GDM1 (cell line): ENCODE measurements around the gene FSTL4.

ENCODE experiments used
- DNase-seq: peaks from one replicate; lab custom pipeline; 2025; lab: John Stamatoyannopoulos, UW

FSTL4 gene

DNA sequence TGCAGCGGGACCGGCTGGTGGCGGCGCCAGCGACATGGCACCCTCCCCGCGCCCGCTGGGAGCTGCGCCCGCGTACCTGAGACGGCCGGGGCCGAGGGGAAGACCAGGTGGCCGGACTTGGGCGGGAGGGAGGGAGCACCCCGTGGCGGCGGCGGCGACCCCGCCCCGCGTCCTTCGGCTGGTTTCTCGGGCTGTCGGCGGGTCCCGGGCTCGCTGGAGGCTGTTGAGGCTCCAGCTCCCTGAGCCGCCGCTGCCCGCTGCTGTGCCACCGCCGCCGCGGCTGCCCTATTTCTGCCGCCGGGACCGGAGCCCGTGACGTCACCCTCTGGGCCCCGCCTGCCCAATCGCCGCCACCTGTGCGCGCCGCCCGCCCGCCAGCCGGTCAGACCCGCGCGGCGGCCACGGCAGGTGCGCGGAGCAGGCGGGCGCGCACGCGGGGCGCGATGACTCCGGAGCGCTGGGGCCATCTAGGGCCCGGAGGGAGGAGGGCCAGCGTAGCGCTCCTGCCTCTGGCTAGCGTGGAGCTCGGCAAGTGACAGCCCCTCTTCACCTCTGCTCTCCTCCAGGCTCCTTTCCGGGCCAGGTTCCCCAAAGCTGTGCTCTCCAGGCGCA, at the start of gene FSTL4:
TSS of gene FSTL4 (minus strand) at position 293 of the 612 bp plus-strand sequence.
- no peak for DNase-seq

DNA sequence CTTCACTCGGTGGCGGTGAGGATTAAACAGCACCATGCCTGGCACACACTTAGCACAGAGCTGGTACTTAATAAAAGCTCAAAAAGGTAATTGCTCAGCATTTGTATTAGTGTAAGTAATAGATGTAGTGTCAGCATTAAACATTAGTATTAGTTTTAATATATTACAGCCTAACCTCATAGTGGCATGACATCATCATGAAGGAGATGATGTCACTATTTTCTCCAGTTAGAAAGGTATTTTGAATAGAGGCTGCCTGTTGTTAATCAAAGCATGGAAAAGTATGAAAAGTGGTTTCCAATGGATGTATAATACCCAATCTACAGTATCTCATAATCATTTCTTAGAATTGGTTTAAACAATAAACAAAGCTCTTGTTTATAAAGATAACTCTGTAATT, 49.0 kb upstream of the FSTL4 start:
- no peak for DNase-seq

DNA sequence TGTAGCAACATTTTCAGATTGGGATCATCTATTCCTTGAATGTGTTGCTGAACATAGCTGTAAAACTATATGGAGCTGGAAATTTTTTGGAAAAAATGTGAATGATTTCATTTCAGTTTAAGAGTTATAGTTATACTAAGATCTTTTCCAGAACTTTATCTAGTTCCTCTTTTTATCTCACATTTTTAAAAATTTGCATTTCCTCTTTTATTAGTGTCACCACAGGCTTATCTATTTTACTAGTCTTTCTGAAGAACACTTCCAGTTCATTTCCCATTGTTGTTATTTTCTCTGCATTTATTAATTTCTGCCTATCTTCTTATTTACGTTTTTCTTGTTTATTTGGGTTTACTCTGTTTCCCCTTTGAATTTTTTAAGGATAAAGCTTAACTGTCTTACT, 46.0 kb upstream of the FSTL4 start:
- no peak for DNase-seq

DNA sequence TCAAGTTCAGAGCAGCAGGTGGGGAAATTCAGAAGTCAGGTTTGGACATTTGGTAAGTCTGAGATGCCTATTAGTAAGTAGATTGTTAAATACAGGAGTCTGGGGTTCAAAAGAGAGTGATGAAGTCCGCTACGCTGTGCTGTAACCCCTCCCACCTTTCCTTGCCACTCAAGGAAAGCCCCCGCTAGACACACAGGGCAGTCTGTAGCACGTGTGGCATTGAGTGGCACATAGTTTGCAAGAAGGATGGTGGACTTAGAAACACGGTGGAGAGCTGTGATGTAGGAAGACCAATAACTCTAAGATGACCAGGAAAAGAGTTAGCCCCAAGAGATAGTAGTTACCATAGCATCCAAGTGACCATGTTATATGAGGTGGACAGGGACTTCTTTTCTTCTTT, 44.7 kb upstream of the FSTL4 start:
- no peak for DNase-seq

DNA sequence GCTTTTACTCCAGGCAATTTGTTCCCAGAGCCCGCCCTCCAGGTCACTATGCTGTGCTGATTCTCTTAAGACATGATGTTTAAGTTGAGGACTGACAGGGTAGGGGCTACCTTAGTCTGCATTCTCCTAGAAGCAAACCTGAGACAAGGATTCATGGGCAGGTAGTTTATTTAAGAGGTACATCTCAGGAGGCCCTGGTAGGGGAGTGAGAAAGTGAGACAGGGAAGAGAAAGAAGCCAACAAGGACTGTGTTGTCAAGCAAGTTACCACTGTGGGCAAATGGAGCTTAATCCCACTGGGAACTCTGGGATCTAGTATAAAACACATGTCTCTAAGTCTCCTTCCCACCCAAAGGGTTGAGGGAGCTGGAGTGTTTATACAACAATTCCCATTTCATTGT, 43.6 kb upstream of the FSTL4 start:
- no peak for DNase-seq

DNA sequence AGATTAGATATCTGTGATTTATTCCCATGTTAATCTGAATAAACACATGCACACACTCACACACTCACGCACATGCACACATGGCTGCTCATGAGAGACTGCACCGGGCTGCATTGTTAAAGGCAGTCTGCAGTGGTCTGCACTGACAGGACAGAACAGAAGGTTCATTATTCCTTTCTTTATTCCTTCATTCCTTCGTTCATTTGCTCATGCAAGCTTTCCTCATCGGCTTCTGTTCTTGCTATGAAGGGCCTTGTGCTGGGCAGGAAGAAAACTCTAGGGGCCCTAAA, 41.4 kb upstream of the FSTL4 start:
- no peak for DNase-seq

DNA sequence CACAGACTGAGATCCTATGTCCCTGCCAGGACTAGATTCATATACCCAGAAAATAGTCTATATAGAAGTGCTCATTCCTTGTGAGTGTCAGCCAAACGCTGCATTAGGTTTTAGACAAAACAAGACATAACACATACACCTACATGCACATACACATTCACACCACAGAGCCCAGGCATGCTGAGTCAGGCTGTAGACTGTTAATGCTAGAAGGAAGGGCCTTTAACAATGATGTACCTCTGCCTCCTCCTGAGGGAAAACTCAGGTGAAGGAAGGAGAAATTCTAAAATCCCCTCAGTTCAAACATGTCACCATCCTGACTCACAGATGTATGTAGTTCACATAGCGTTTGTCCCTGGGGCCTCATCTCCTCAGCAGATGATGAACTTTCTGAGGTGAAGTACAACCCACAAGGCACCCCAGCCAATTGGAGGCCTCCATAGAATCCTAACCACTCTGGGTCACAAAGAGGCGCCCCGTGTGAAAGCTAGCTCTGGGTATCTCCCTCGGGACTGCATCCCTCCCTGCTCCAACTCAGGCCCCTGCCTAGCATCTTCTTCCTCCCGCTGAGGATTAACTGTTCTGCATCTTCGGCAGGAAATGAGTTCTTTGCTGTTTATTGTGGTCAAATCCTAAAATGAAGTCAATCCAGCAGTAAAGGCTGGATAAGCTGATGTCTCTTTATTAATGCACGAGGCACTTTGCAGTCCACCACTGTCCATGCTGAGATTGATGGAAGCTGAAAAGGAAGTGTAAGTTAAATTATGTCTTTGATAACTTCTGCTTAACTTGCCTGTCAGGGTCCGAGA, 40.8 kb upstream of the FSTL4 start:
- no peak for DNase-seq

DNA sequence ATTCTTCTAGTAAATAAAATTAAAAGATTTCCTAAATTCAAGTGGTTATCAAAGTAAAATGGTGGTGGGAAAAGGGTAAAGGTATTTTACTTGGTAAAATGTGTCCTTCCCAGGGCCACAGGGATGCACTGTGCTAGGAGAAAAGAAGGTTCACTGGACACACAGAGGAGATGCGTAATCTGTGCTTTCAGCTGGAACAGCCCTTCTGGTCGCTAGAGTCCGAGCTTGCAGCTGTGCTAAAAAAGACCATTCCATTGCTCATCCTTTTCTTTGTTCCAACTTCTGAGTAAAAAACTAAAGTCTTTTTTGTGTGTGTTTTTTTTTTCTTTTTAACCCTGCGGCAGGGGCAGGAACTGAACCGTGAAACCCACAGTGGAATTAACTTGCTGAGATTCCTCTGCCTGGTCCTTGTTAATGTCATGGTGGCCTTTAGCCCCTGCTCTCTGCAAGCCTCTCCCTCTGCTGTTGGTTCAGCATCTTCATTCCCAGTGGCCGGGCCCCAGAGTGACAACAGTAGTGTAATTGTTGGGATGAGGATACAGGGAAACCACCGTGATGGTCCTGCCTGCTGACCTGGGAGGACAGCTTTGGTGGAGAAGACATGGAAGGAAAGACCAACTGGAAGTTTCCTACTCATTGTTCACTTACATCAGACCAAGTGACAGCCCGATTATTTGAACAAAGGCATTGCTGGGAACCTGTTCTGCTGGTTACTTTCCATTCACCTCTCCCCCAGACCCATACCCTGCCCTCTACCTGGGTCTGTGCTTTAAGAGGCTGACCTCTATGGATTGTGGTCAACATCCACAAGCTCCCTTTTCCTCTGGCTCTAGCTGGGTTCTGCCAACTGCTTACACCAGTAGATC, 31.9 kb upstream of the FSTL4 start:
- DNase-seq = no peak

DNA sequence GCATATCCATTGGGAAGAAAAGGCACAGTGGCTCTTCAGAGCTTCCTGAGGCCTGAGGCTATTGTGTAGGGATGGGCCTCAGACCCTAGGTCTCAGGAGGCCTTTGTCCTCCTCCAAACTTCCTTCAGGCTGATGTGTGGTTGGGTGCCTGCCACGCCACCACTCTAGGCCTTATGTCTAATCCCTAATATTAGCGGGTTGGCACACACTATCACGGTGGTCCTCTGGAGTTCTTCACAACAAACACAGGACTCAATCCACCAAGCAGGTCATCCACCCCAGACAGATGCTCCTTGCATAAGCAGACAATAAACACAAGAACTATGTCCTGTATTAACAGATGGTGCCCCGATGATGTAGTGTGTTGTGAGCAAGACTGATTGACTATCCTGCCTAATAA, 31.0 kb upstream of the FSTL4 start:
- DNase-seq = no peak

DNA sequence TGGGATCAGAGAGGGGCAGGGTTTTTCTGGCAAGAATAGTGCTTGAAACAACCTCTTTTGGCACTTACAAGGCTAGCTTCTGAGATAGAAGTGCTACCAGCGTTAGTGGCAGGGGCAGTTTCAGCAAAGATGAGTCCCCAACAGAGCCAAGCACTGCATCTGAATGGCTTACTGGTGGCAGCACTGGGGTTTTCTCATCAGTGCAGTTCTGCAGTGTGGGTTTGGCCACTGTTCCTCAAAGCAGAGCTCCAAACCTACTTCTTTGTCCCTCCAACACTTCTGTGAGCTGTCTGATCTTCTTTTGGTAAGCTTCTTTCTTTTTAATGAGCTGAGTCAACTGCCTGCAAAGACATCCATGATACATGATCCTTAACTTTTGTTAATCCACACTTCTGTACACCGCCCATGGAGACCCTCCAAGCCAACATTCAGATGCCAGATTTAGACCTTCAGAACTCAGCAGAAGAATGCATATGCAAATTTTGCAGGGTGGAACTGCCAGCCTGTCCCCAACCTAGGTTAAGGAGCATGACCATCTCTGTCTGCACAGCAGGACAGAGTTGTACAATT, 29.9 kb upstream of the FSTL4 start:
- no peak for DNase-seq

DNA sequence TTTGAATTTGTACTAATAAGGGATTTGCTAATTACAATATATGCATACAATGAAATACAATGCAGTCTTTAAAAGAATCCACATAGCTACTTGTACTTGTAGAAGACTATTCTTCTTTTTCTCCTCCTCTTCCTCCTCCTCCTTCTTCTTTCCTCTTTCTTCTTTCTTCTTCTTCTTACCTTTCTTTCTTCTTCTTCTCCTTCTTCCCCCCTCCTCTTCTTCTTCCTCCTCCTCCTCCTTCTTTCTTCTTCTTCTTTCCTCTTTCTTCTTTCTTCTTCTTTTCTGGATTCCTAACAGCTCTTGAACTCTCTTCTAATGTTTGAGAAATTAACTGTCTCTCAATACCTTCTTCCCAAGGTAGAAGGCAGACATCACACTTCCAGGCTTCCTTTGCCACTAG, 29.3 kb upstream of the FSTL4 start:
- DNase-seq = no peak

DNA sequence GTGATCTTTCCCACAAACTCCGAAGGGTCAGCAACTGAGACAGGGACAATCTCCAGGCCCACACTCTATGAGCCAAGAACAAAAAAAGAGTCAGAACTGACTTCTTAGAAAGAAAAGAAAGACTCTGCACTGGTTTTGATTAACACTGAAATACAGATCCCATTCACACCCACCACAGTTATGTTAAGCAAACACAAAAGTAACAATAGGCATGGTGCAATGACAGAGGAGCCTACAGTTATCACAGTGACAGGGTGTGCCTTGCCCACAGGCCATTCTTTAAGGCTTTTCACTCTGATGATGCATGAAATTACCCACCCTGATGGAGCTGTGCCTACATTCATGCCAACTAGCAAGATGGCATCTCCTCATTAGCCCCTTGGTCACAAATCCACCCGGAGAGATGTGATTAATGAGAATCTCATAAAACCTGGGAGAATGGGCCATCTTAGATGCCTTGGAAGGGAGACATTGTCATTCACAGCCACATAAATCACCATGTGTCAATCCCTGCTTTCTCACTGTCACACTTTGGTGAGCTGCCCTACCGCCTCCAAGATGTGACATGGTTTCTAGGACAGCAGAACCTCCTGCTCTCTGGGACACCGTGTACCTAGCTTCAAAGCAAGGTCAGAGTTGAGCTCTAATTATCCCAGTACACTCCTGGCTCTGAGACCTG, 27.6 kb upstream of the FSTL4 start:
- no peak for DNase-seq

DNA sequence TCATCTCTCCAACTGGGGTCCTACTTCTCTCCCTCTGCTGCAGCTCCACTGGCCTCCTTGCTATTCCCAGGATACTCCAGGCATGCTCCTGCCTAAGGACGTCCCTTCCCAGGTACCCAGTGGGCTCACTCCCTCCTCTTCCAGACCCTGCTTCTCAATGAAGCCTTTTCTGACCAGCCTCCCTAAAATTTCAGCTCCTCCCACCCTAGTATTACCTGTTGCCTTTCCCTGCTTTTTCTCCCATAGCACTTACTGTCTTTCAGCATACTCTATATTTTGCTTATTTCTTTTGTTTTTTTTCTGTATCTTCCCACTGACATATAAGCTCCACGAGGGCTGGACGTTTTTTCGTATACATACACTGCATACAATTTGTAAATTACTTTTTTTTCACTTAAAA, 26.1 kb upstream of the FSTL4 start:
- no peak for DNase-seq

DNA sequence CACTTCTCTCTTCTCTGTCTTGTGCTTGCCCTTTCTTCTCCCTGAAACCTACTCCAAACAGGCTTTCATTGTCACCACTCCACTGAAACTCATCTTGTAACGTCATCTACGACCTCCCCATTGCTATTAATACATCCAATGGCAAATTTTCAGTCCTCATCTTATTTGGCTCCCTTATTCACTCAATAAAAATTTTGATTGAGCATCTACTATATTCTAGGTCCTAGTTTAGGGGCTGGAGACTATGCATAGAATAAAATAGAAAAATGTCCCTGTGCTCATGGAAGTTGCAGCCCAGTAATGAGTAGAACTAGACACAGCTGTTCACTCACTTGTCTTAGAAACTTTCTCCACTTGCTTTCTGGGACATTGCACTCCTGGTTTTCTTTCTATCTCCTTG, 24.9 kb upstream of the FSTL4 start:
- DNase-seq = no peak

DNA sequence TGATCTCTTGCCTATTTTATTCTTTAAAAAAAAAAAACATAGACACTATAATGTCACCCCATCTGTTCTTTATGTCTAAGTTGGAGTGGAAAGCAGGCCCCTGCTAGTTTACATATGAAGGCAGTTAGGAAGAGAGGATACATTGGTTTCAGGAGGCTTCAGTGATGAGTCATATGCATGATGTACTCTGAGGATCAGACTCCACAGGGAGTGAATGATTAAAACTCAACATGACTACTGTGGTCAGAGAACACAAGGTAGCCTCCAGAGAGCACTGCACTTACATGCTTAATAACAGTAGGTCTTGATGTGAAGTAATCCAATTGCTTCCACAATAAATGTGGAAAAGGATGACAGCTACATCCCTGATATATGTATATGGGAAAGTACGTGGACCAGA, 22.7 kb upstream of the FSTL4 start:
- DNase-seq = no peak

DNA sequence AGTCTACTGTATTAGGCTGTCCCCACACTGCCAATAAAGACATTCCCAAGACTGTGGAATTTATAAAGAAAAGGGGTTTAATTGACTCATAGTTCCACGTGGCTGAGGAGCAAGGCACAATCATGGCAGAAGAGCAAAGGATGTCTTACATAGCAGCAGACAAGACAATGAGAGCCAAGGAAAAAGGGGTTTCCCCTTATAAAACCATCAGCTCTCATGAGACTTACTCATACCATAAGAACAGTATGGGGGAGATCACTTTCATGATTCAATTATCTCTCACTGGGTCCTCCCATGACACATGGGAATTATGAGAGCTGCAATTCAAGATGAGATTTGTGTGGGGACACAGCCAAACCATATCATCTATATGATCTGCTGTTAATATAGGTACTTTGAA, 14.8 kb upstream of the FSTL4 start:
- no peak for DNase-seq

DNA sequence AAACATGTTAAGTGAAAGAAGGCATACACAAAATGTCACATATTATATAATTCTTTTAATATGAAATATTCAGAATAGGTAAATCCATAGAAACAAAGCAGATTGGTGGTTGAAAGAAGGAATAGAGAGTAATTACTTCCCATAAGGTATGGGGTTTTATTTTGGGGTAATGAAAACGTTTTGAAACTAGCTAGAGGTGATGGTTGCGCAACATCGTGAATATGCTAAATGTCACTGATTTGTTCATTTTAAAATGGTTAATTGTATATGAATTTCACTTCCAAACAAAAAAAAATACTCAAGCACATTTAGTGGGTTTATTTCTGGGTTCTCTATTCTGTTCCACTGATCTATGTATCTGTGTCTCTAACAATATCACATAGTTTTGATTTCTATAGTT, 12.0 kb upstream of the FSTL4 start:
- DNase-seq = no peak

DNA sequence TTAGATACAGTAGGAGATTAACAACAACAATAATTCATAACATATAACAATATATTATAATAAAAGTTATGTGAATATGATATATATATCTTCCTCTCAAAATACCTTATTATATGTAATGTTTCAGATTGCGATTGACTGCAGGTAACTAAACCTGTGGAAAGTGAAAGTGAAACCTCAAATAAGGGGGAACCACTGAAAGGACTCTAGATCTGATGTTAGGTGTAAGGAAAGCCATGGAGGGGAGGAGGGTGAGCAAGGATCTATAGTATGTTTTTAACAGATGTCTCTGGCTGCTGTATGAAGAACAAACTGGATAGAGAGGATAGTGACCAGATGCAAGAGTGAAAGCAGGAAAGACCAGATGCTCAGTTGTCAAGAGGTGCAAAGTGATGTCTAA, 5.8 kb upstream of the FSTL4 start:
- no peak for DNase-seq

DNA sequence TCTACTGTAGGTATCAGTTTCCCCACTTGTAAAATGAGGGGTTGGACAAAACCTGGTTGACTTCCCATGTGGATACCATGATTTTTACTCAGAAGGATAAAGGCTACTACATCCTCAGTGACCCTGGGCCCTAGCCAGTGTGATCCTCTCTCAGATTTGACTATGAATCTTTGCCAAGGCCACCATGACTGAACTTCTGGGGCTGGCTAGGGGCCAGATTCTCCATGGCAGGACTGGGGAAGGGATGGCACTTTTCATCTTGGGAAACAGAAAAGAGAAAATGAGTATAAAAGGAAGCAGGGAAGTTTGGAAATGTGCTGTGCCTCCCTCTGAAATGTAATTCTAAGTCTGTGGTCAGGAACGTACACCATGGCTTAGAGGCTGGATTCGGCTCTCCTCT, 1.4 kb upstream of the FSTL4 start:
- DNase-seq = no peak

DNA sequence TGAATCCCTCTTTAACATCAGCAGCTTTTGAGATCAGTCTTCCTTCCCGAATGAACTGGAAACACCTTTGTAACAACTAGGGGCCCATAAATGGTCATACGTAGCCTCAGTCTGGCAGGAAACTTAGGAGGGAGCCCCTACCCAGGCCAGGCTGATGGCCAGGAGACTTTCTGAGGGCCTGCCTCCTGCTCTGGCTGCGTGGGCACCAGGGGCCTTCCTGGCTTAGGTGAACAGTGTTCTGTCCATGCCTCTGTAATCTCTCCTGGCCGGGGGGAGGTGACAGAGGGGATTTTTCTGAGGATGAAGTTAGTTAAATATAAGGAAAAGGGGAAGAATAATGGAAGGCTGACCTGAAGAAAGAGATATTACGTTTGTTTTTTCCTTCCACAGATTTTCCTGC, 843 bp upstream of the FSTL4 start:
- DNase-seq = no peak

DNA sequence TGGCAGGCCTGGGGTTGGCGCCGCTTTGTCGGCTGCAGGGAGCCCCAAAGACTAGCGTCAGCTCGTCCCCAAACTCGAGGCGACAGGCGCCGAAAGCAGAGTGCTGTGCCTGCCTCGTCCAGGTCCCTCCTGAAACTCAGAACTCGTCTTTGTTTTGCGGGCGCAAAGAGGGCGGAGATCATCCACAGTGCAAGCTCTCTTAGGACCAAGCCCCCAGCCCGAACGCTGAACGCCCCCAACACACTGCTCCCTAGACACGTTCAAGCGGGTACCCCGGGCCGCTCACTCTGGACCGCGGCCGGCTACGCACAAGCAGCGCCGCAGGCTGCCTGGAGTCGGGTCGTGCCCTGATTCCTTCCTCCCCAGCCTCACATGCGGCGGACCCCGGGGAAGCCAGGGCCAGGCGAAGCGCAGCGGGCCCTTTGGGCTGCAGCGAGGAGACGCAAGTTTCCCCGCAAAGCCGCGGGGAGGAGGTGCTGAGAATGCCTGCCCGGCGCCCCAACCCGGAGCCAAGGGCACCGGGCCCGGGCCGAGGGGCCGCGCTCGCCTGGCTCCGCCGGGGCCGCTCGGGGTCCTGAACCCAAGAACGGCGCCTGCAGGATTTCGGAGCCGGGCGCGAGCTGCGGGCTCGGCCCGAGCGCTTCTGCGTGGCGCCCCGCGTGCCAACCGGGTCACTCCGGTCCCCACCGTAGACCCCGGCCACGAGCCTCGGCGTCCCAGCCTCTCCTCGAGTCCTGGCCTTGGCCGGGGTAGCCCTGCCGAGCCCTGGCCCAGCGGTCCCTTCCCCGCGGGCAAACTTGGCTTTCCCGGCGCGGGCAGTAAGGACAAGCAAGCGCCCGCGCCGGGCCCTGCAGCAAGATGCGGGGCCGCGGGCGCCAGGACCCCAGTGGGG, 738 bp downstream of the FSTL4 start:
- DNase-seq = no peak
